K562 (cell line): ENCODE measurements around the gene KDM4C. TPM values are rescaled to one million over a fixed set of nuclear protein-coding genes. Genes with fewer than 3 reads are reported as not detected.

ENCODE experiments used
- ATAC-seq: fragments of 200-7000 bp; cut with Tn5 transposase; 3 replicates; pipeline ENCODE4 v1.9.1; 2020; ENCODE audit warnings: moderate library complexity
- BruUV-seq: library from RNA; stranded (reverse); fragments of 400-500 nt; replicated peaks from 2 replicates; lab custom pipeline; 2021; lab: Mats Ljungman, UMichigan
- CTCF ChIA-PET: fragments of 300-600 bp; formaldehyde crosslinking; extraction: SDS; loops from one replicate; lab custom pipeline; 2021; ENCODE audit warnings: low intra/inter-chr PET ratio; lab: Yijun Ruan, JAX
- POLR2A ChIA-PET: fragments of 300-600, 350-650 bp; sonication (Branson Sonifier 250); formaldehyde crosslinking; extraction: SDS; loops from one replicate; lab custom pipeline; 2021; ENCODE audit warnings: antibody characterized with exemption, inconsistent platforms; lab: Yijun Ruan, JAX
- DNase-seq, 4 experiments: peaks; one replicate each; pipeline versions ENCODE4 v3.0.0 to v3.0.0-alpha.2; 2011 to 2018; ENCODE audit warnings: low spot score in 3 of 4, mixed read lengths in 3 of 4; ENCODE audit errors: extremely low read depth in 1 of 4
- FAIRE-seq: peaks from 2 replicates; lab custom pipeline; 2011; peaks lifted over from hg19 to GRCh38; lab: Jason Lieb, UNC
- H2AFZ ChIP-seq: 2 replicates; pipeline ENCODE4 v1.6.0; 2011; ENCODE audit warnings: low read depth, low read length, control low read depth, inconsistent platforms
- H3K27ac ChIP-seq: fragments of 200-600 bp; 3 replicates; pipeline ENCODE4 v1.8.0; 2011; ENCODE audit warnings: low read depth, mild to moderate bottlenecking, control low read depth, inconsistent platforms, low read length, moderate library complexity, mixed read lengths; ENCODE audit errors: extremely low read depth
- H3K27me3 ChIP-seq, 2 experiments: fragments of 300-600 bp in 1 of 2; 2 replicates in 1 of 2; 3 replicates in 1 of 2; pipeline versions ENCODE4 v1.6.0 to v1.8.0; 2011; ENCODE audit warnings: inconsistent platforms in 2 of 2, low read length in 2 of 2, mild to moderate bottlenecking in 1 of 2, mixed read lengths in 1 of 2, moderate library complexity in 1 of 2; ENCODE audit not compliant: control insufficient read depth in 2 of 2, insufficient read depth in 2 of 2
- H3K36me3 ChIP-seq: fragments of 300-600 bp; 3 replicates; pipeline ENCODE4 v1.8.0; 2011; ENCODE audit warnings: mild to moderate bottlenecking, low read length, inconsistent platforms; ENCODE audit not compliant: control insufficient read depth, insufficient read depth
- H3K4me1 ChIP-seq, 2 experiments: fragments of 200-600 bp in 1 of 2; replicated peaks in 1 of 2; 2 replicates in 1 of 2; 3 replicates in 1 of 2; pipeline versions ENCODE4 v1.5.1 to v1.8.0; 2011; ENCODE audit warnings: inconsistent platforms in 2 of 2, low read length in 2 of 2, mild to moderate bottlenecking in 1 of 2, mixed read lengths in 1 of 2, moderate library complexity in 1 of 2; ENCODE audit not compliant: control insufficient read depth in 2 of 2, insufficient read depth in 2 of 2
- H3K4me2 ChIP-seq: 2 replicates; pipeline ENCODE4 v1.6.1; 2011; ENCODE audit warnings: low read length, control low read depth, inconsistent platforms, mixed read lengths; ENCODE audit not compliant: insufficient read depth
- H3K4me3 ChIP-seq: fragments of 200-600 bp; sonication (generic), shearing (Covaris generic); 2 replicates; pipeline ENCODE4 v1.5.1; 2016; ENCODE audit warnings: control low read depth, inconsistent platforms
- H3K79me2 ChIP-seq: fragments of 200-600 bp; 3 replicates; pipeline ENCODE4 v1.8.0; 2011; ENCODE audit warnings: low read length, inconsistent platforms; ENCODE audit not compliant: control insufficient read depth, insufficient read depth
- H3K9ac ChIP-seq, 2 experiments: 2 replicates each; pipeline versions ENCODE4 v1.6.0 to v1.6.1; 2011; ENCODE audit warnings: low read depth in 2 of 2, low read length in 2 of 2, control low read depth in 1 of 2, inconsistent platforms in 1 of 2, mild to moderate bottlenecking in 1 of 2, mixed read lengths in 1 of 2; ENCODE audit not compliant: insufficient read depth in 1 of 2
- H3K9me1 ChIP-seq: one replicate; pipeline ENCODE4 v1.6.0; 2011; ENCODE audit warnings: inconsistent platforms, mild to moderate bottlenecking, low read length, moderate library complexity; ENCODE audit not compliant: control insufficient read depth, insufficient read depth
- H3K9me3 ChIP-seq: replicated peaks from 2 replicates; pipeline ENCODE4 v1.5.1; 2011; ENCODE audit warnings: low read depth, low read length, inconsistent platforms; ENCODE audit not compliant: control insufficient read depth, insufficient read depth
- H4K20me1 ChIP-seq: replicated peaks from 2 replicates; pipeline ENCODE4 v1.6.1; 2011; ENCODE audit warnings: low read length, inconsistent platforms, mixed read lengths; ENCODE audit not compliant: control insufficient read depth, insufficient read depth
- CBX2 ChIP-seq: fragments of 200-600 bp; sonication (generic); IDR thresholded peaks from one replicate; pipeline ENCODE4 v1.6.1; 2012; ENCODE audit warnings: mild to moderate bottlenecking, low read length, inconsistent platforms; ENCODE audit not compliant: insufficient read depth, poor library complexity, severe bottlenecking
- CHD4 ChIP-seq: fragments of 200-600 bp; sonication (generic); IDR thresholded peaks from 3 replicates; pipeline ENCODE4 v1.6.1; 2012; ENCODE audit warnings: low read depth, mild to moderate bottlenecking, mixed read lengths, low read length, inconsistent platforms; ENCODE audit not compliant: insufficient read depth, insufficient replicate concordance, poor library complexity, severe bottlenecking
- GATA2 ChIP-seq: sonication (generic); formaldehyde crosslinking; IDR thresholded peaks from 2 replicates; pipeline ENCODE4 v1.4.0; 2020; ENCODE audit warnings: mild to moderate bottlenecking, missing genetic modification reagents
- GTF3C2 ChIP-seq: IDR thresholded peaks from 3 replicates; pipeline ENCODE4 v1.6.1; 2011; ENCODE audit warnings: borderline replicate concordance, mild to moderate bottlenecking, moderate library complexity; ENCODE audit not compliant: insufficient read length; ENCODE audit errors: extremely low read depth
- ZC3H4 ChIP-seq: sonication (generic); formaldehyde crosslinking; IDR thresholded peaks from 2 replicates; pipeline ENCODE4 v1.9.0; 2021; ENCODE audit warnings: missing genetic modification reagents, borderline replicate concordance
- WGBS: fragments of 100-300 bp; shearing (Covaris generic); methylation state at CpG from one replicate; pipeline ENCODE4 v1.1.6; 2016; ENCODE audit warnings: low coverage, mixed read lengths; ENCODE audit not compliant: insufficient coverage; ENCODE audit errors: missing lambda C conversion rate; 5-methylcytosine and 5-hydroxymethylcytosine counted together
- in situ Hi-C: fragments of 300-500 bp; cut with MboI; formaldehyde crosslinking; loops from 4 replicates; pipeline ENCODE4 v1.15.0; 2018; ENCODE audit warnings: inconsistent platforms, mixed read lengths
- intact Hi-C: fragments of 100-400 bp; cut with micrococcal nuclease; formaldehyde crosslinking; loops from 2 replicates; pipeline ENCODE4 v1.14.2; 2022
- polyA plus RNA-seq, 8 experiments: library from polyadenylated mRNA; depleted of rRNA in 4 of 8; stranded (reverse) in 5 of 8; unstranded in 3 of 8; fragments of >200 nt; fragmentation: Nextera tagmentation in 2 of 8; fragmentation: Illumina TruSeq in 1 of 8; extraction: Ambion mirVana in 2 of 8; extraction: Trizol in 1 of 8; gene quantifications; 2 replicates each; pipeline versions ENCODE4 v1.2.1 to v1.2.3, GENCODE V29; 2011 to 2014; ENCODE audit warnings: inconsistent platforms in 1 of 8, missing spikeins in 1 of 8
- total RNA-seq, 7 experiments: library from RNA; depleted of rRNA in 6 of 7; stranded (reverse); fragments of >200 nt in 6 of 7; fragmentation: Illumina TruSeq in 2 of 7; extraction: Trizol in 2 of 7; gene quantifications; 2 replicates each; pipeline versions ENCODE4 v1.2.1 to v1.2.3, GENCODE V29; 2011 to 2021; ENCODE audit warnings: low replicate concordance in 1 of 7
- TF ChIP-seq, protein P1 (sequence below), 2 experiments: fragments of 200-800 bp in 1 of 2; sonication (Bioruptor generic) in 1 of 2; sonication (generic) in 1 of 2; formaldehyde crosslinking in 1 of 2; IDR thresholded peaks in 1 of 2; conservative IDR thresholded peaks in 1 of 2; 2 replicates each; pipeline versions ENCODE4 v1.5.0 to v1.6.1; 2016 to 2020; ENCODE audit warnings: missing compliant biosample characterization in 1 of 2, missing genetic modification characterization in 1 of 2, missing genetic modification reagents in 1 of 2
- TF ChIP-seq, protein P2 (sequence below): fragments of 450-650 bp; conservative IDR thresholded peaks from 2 replicates; pipeline ENCODE4 v1.6.1; 2016; ENCODE audit warnings: missing genetic modification characterization, low read depth, mild to moderate bottlenecking, control low read depth, missing compliant biosample characterization
- TF ChIP-seq, protein P3 (sequence below): sonication (generic); formaldehyde crosslinking; IDR thresholded peaks from 2 replicates; pipeline ENCODE4 v1.8.0; 2023; ENCODE audit warnings: missing genetic modification reagents, mild to moderate bottlenecking, borderline replicate concordance

Gene KDM4C
- total and polyA plus RNA-seq, 9 of the 15 experiments (the other 6 are each of a cell fraction or from before 2014, with no cell fraction given) = 5.4 to 17.0 (median 12.6) TPM

DNA sequence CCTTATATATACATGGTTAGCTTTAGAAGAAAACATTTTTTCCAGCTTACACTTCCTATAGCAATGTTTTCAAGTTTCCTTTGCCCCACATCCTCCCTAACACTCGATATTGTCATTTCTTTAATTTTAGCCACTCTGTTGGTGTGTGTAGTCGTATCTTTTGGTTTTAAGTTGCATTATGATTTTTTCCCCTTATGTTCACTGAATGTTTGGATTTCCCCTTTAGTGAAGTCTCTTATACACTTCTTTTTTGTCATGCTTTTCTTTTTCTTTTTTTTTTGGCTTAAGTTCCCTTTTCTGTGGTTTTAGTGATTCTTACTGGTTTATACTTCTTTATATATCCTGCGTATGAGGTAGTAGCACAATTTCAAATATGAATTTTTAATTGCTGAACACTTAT is 58.8 kb downstream of the KDM4C start:
- intact Hi-C loops = no loop called here
- no peak overlapping the region for H3K4me3 ChIP-seq
- ChIA-PET CTCF (no interaction called here), POLR2A (no interaction called here)
- no peaks in the 10 kb centered on the region for H4K20me1 ChIP-seq
- H3K27me3 ChIP-seq = no peaks in the 10 kb centered on the region
- 79% methylated on average over 3 of the region's 3 CpGs for WGBS
- no peak overlapping the region for H3K9ac ChIP-seq
- H3K9me1 ChIP-seq = no peaks in the 10 kb centered on the region
- peaks cover 0 to 2% of the 10 kb centered on the region in 2 experiments; a peak in 3 of 5 replicates for H3K4me1 ChIP-seq
- H3K27ac ChIP-seq = no peak overlapping the region
- no peak overlapping the region for H3K4me2 ChIP-seq
- 0 out of 3 replicates have a peak, but pooled peaks cover 4% of the 10 kb centered on the region for H3K36me3 ChIP-seq
- FAIRE-seq (no peak), DNase-seq (no peak), ATAC-seq (no peak)
- no peaks in the 10 kb centered on the region for H3K9me3 ChIP-seq
- BruUV-seq = no TSS peak
- no peak overlapping the region for H2AFZ ChIP-seq
- in situ Hi-C loops = no loop called here
- no peaks in the 10 kb centered on the region; the same call in 2 of the 3 replicates for H3K79me2 ChIP-seq
- TF ChIP-seq, protein P1, sequence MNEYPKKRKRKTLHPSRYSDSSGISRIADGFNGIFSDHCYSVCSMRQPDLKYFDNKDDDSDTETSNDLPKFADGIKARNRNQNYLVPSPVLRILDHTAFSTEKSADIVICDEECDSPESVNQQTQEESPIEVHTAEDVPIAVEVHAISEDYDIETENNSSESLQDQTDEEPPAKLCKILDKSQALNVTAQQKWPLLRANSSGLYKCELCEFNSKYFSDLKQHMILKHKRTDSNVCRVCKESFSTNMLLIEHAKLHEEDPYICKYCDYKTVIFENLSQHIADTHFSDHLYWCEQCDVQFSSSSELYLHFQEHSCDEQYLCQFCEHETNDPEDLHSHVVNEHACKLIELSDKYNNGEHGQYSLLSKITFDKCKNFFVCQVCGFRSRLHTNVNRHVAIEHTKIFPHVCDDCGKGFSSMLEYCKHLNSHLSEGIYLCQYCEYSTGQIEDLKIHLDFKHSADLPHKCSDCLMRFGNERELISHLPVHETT (CRISPR knock-in tag; conservative IDR thresholded peaks at IDR 0.05 in 1 of 2, IDR thresholded peaks at IDR 0.05 in 1 of 2) = no peak
- no peak for TF ChIP-seq GATA2 (CRISPR knock-in tag)
- TF ChIP-seq, protein P2, sequence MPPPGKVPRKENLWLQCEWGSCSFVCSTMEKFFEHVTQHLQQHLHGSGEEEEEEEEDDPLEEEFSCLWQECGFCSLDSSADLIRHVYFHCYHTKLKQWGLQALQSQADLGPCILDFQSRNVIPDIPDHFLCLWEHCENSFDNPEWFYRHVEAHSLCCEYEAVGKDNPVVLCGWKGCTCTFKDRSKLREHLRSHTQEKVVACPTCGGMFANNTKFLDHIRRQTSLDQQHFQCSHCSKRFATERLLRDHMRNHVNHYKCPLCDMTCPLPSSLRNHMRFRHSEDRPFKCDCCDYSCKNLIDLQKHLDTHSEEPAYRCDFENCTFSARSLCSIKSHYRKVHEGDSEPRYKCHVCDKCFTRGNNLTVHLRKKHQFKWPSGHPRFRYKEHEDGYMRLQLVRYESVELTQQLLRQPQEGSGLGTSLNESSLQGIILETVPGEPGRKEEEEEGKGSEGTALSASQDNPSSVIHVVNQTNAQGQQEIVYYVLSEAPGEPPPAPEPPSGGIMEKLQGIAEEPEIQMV (tag) = no peak
- TF ChIP-seq, protein P3, sequence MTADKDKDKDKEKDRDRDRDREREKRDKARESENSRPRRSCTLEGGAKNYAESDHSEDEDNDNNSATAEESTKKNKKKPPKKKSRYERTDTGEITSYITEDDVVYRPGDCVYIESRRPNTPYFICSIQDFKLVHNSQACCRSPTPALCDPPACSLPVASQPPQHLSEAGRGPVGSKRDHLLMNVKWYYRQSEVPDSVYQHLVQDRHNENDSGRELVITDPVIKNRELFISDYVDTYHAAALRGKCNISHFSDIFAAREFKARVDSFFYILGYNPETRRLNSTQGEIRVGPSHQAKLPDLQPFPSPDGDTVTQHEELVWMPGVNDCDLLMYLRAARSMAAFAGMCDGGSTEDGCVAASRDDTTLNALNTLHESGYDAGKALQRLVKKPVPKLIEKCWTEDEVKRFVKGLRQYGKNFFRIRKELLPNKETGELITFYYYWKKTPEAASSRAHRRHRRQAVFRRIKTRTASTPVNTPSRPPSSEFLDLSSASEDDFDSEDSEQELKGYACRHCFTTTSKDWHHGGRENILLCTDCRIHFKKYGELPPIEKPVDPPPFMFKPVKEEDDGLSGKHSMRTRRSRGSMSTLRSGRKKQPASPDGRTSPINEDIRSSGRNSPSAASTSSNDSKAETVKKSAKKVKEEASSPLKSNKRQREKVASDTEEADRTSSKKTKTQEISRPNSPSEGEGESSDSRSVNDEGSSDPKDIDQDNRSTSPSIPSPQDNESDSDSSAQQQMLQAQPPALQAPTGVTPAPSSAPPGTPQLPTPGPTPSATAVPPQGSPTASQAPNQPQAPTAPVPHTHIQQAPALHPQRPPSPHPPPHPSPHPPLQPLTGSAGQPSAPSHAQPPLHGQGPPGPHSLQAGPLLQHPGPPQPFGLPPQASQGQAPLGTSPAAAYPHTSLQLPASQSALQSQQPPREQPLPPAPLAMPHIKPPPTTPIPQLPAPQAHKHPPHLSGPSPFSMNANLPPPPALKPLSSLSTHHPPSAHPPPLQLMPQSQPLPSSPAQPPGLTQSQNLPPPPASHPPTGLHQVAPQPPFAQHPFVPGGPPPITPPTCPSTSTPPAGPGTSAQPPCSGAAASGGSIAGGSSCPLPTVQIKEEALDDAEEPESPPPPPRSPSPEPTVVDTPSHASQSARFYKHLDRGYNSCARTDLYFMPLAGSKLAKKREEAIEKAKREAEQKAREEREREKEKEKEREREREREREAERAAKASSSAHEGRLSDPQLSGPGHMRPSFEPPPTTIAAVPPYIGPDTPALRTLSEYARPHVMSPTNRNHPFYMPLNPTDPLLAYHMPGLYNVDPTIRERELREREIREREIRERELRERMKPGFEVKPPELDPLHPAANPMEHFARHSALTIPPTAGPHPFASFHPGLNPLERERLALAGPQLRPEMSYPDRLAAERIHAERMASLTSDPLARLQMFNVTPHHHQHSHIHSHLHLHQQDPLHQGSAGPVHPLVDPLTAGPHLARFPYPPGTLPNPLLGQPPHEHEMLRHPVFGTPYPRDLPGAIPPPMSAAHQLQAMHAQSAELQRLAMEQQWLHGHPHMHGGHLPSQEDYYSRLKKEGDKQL = no peak
- TF ChIP-seq CBX2 = no peak
- TF ChIP-seq GTF3C2 = no peak
- no peak for TF ChIP-seq ZC3H4 (CRISPR knock-in tag)
- no peak for TF ChIP-seq CHD4
